Motor neuron (in vitro differentiated cells): ENCODE data around the gene FER. TPM values are rescaled to one million over a fixed set of nuclear protein-coding genes. Genes with fewer than 3 reads are reported as not detected.

Experiments used
- ATAC-seq, 8 experiments: fragments of 200-7000 bp; cut with Tn5 transposase; replicated peaks in 6 of 8; 2 replicates each; pipeline ENCODE4 v1.8.0; 2021; ENCODE audit warnings: mild to moderate bottlenecking in 8 of 8, moderate library complexity in 8 of 8
- H3K27ac ChIP-seq, 2 donors: fragments of 250-450 bp; sonication (Bioruptor Pico); 2 replicates each; pipeline ENCODE4 v1.9.0; 2021; ENCODE audit warnings: antibody characterized with exemption in 2 of 2, mild to moderate bottlenecking in 2 of 2, moderate library complexity in 1 of 2
- H3K4me1 ChIP-seq, 2 donors: fragments of 250-450 bp; sonication (Bioruptor Pico); replicated peaks in 1 of 2; 2 replicates each; pipeline ENCODE4 v1.6.1; 2021; ENCODE audit warnings: antibody characterized with exemption in 2 of 2, mild to moderate bottlenecking in 2 of 2, moderate library complexity in 1 of 2
- H3K4me3 ChIP-seq, 5 donors: fragments of 250-450 bp; sonication (Bioruptor Pico); 2 replicates each; pipeline ENCODE4 v1.9.0; 2021; ENCODE audit warnings: antibody characterized with exemption in 5 of 5, mild to moderate bottlenecking in 5 of 5, moderate library complexity in 4 of 5
- WGBS, 10 experiments: fragments of 450-650 bp; shearing (Covaris generic); methylation state at CpG; one replicate each; pipeline ENCODE4 v1.0.0; 2022; 5-methylcytosine and 5-hydroxymethylcytosine counted together
- in situ Hi-C, 9 experiments: fragments of 400-800 bp; cut with MboI; loops; one replicate each; pipeline ENCODE4 v1.15.0; 2021; ENCODE audit warnings: low sequenced_read_pairs in 9 of 9, low pct_unique_long_range_greater_than_20kb in 2 of 9; ENCODE audit not compliant: unreplicated experiment in 9 of 9
- total RNA-seq, 8 experiments: library from RNA; unstranded; fragments of 300-600 nt; gene quantifications; 2 replicates each; pipeline versions ENCODE4 v1.2.3 to v1.2.4, GENCODE V29; 2022

The FER gene
- total RNA-seq, 8 experiments from 2014 or later = 10.9 to 77.9 (median 24.1) TPM

GRCh38 chr5:109180668-109181067, 433.0 kb downstream of the FER start:
- no peak overlapping the region for H3K4me3 ChIP-seq
- no peaks in the 10 kb centered on the region for H3K4me1 ChIP-seq
- ATAC-seq = peak in 1 of 8 experiments; percentile 35
- WGBS, 10 experiments = 60 to 100% (median 90%) methylated on average over 1 to 4 of the region's 4 CpGs
- no peak overlapping the region for H3K27ac ChIP-seq
- in situ Hi-C loops = no loop called here

- Histone ChIP-seq H3K4me1 (peaks cover under 1 to 3% of the 10 kb centered on the region in 2 donors), H3K4me3 (no peak overlapping the region), H3K27ac (no peak overlapping the region)
- in situ Hi-C loops = no loop called here
- ATAC-seq = no peak
- 54 to 100% (median 76%) methylated on average over 2 to 3 of the region's 3 CpGs; no CpG with 5 or more reads in 3 of the 10 experiments for WGBS, 10 experiments
These were observed 439.1 kb downstream of the FER start for GRCh38 chr5:109186759-109187158.

GRCh38 chr5:109191153-109191558, 443.5 kb downstream of the FER start:
- peak in 3 of 8 experiments; percentile 66 to 77 (median 70) for ATAC-seq
- H3K4me1 ChIP-seq = peaks cover 3 to 8% of the 10 kb centered on the region in 2 donors
- H3K4me3 ChIP-seq = no peak overlapping the region
- H3K27ac ChIP-seq = no peak overlapping the region
- 0 to 100% (median 67%) methylated on average over 1 to 2 of the region's 2 CpGs; no CpG with 5 or more reads in 1 of the 10 experiments for WGBS, 10 experiments
- in situ Hi-C loops = no loop called here

- H3K4me1 ChIP-seq = peaks cover 3 to 8% of the 10 kb centered on the region in 2 donors
- 29 to 100% (median 83%) methylated on average over 1 of the region's 1 CpG; no CpG with 5 or more reads in 2 of the 10 experiments for WGBS, 10 experiments
- ATAC-seq = peak in 4 of 8 experiments; percentile 26 to 85 (median 84)
- H3K4me3 ChIP-seq = no peak overlapping the region
- in situ Hi-C loops = no loop called here
- no peak overlapping the region for H3K27ac ChIP-seq
These were observed 444.3 kb downstream of the FER start for GRCh38 chr5:109192027-109192426.

- in situ Hi-C loops = no loop called here
These were observed 445.0 kb downstream of the FER start for GRCh38 chr5:109192555-109193281.

GRCh38 chr5:109195667-109196066, 448.0 kb downstream of the FER start:
- Histone ChIP-seq H3K4me3 (no peak overlapping the region), H3K4me1 (peaks cover 3 to 8% of the 10 kb centered on the region in 2 donors), H3K27ac (no peak overlapping the region)
- WGBS, 10 experiments = 0 to 50% (median 27%) methylated on average over 1 to 2 of the region's 2 CpGs; no CpG with 5 or more reads in 3 of the 10 experiments
- in situ Hi-C loops = no loop called here
- ATAC-seq = peak in 1 of 8 experiments; percentile 45

More at GRCh38 chr5:109192555-109193281, 445.0 kb downstream of the FER start:
- no peak overlapping the region for H3K4me3 ChIP-seq
- WGBS, 10 experiments = 40 to 87% (median 72%) methylated on average over 1 to 6 of the region's 6 CpGs
- H3K27ac ChIP-seq = no peak overlapping the region
- ATAC-seq = no peak
- H3K4me1 ChIP-seq = peaks cover 3 to 8% of the 10 kb centered on the region in 2 donors

GRCh38 chr5:109196087-109196822, 448.6 kb downstream of the FER start:
- in situ Hi-C loops = no loop called here
- ATAC-seq = no peak
- Histone ChIP-seq H3K4me3 (no peak overlapping the region), H3K27ac (no peak overlapping the region), H3K4me1 (peaks cover under 1 to 8% of the 10 kb centered on the region in 2 donors)
- WGBS, 10 experiments = 80 to 100% (median 98%) methylated on average over 1 to 2 of the region's 2 CpGs; no CpG with 5 or more reads in 2 of the 10 experiments

- H3K27ac ChIP-seq = no peak overlapping the region
- H3K4me3 ChIP-seq = no peak overlapping the region
- ATAC-seq = no peak
- H3K4me1 ChIP-seq = peaks cover 0 to 8% of the 10 kb centered on the region in 2 donors
- 94 to 100% (median 100%) methylated on average over 2 of the region's 2 CpGs; no CpG with 5 or more reads in 2 of the 10 experiments for WGBS, 10 experiments
- in situ Hi-C loops = no loop called here
These were observed 449.1 kb downstream of the FER start for GRCh38 chr5:109196823-109197160.

- in situ Hi-C loops = no loop called here
- peak in 1 of 8 experiments; percentile 14 for ATAC-seq
- WGBS, 10 experiments = 80 to 100% (median 92%) methylated on average over 1 to 2 of the region's 2 CpGs; no CpG with 5 or more reads in 3 of the 10 experiments
- Histone ChIP-seq H3K4me3 (no peak overlapping the region), H3K27ac (no peak overlapping the region), H3K4me1 (peaks cover 0 to 3% of the 10 kb centered on the region in 2 donors)
These were observed 451.6 kb downstream of the FER start for GRCh38 chr5:109199289-109199688.

- Histone ChIP-seq H3K4me3 (no peak overlapping the region), H3K27ac (no peak overlapping the region), H3K4me1 (peaks cover 0 to 3% of the 10 kb centered on the region in 2 donors)
- in situ Hi-C loops = no loop called here
- 25 to 83% (median 50%) methylated on average over 2 to 5 of the region's 5 CpGs; no CpG with 5 or more reads in 1 of the 10 experiments for WGBS, 10 experiments
- ATAC-seq = peak in 2 of 8 experiments; percentile 81 to 83
These were observed 452.3 kb downstream of the FER start for GRCh38 chr5:109199799-109200620.

GRCh38 chr5:109215040-109215439, 467.3 kb downstream of the FER start:
- Histone ChIP-seq H3K4me1 (peaks cover 0 to 2% of the 10 kb centered on the region in 2 donors), H3K4me3 (no peak overlapping the region), H3K27ac (no peak overlapping the region)
- in situ Hi-C loops = no loop called here
- 0 to 100% (median 72%) methylated on average over 1 to 3 of the region's 3 CpGs; no CpG with 5 or more reads in 2 of the 10 experiments for WGBS, 10 experiments
- no peak for ATAC-seq

GRCh38 chr5:109218818-109219217, 471.1 kb downstream of the FER start:
- Histone ChIP-seq H3K4me1 (peaks cover 2 to 7% of the 10 kb centered on the region in 2 donors), H3K4me3 (no peak overlapping the region), H3K27ac (no peak overlapping the region)
- 20 to 100% (median 76%) methylated on average over 1 to 4 of the region's 4 CpGs; no CpG with 5 or more reads in 1 of the 10 experiments for WGBS, 10 experiments
- ATAC-seq = no peak
- in situ Hi-C loops = no loop called here
